HUES48 (cell line): Measurements from ENCODE around the gene LMTK3.
"Not testable (repeated sequence)": the region's sequence is repeated elsewhere in the genome, so short reads cannot be mapped to it uniquely, and the experiment has no call there.

ENCODE experiments used
- H3K27ac ChIP-seq: one replicate; pipeline ENCODE4 v1.7.0; 2013; ENCODE audit warnings: low read depth, low read length, inconsistent platforms
- H3K27me3 ChIP-seq: 2 replicates; pipeline ENCODE4 v1.6.1; 2013; ENCODE audit warnings: mild to moderate bottlenecking, low read length; ENCODE audit not compliant: control insufficient read depth, insufficient read depth
- H3K36me3 ChIP-seq: 2 replicates; pipeline ENCODE4 v1.6.1; 2013; ENCODE audit warnings: low read length; ENCODE audit not compliant: control insufficient read depth, insufficient read depth
- H3K4me1 ChIP-seq: 2 replicates; pipeline ENCODE4 v1.6.1; 2013; ENCODE audit warnings: mild to moderate bottlenecking, low read length; ENCODE audit not compliant: control insufficient read depth, insufficient read depth
- H3K4me3 ChIP-seq: 2 replicates; pipeline ENCODE4 v1.5.1; 2013; ENCODE audit warnings: mild to moderate bottlenecking, low read depth, low read length
- H3K9ac ChIP-seq: 2 replicates; pipeline ENCODE4 v1.6.1; 2013; ENCODE audit warnings: mild to moderate bottlenecking, low read depth, low read length, moderate library complexity
- H3K9me3 ChIP-seq: 2 replicates; pipeline ENCODE4 v1.6.1; 2013; ENCODE audit warnings: low read length; ENCODE audit not compliant: control insufficient read depth, insufficient read depth

The LMTK3 gene

DNA sequence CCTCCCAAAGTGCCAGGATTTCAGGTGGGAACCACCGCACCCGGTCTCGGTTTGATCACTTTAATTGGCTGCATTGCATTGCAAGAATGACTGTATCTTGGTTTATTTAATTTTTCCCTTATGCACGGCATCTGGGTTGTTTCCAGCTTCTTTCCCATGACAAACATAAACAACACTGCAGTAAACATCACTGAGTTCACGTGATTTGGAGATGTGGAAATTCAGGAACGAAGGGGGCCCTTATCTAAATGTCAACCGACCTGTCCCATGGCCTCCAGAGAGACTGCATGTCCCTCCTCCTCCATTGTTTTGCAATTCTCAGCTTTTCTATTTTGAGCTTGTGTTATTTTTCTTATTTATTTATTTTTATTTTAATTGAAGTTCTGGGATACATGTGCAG, 25.9 kb upstream of the LMTK3 start:
- Histone ChIP-seq H3K9ac (no peak overlapping the region), H3K36me3 (no peaks in the 10 kb centered on the region), H3K9me3 (no peaks in the 10 kb centered on the region), H3K4me1 (no peaks in the 10 kb centered on the region), H3K27ac (no peak overlapping the region), H3K27me3 (no peaks in the 10 kb centered on the region), H3K4me3 (no peak overlapping the region)

DNA sequence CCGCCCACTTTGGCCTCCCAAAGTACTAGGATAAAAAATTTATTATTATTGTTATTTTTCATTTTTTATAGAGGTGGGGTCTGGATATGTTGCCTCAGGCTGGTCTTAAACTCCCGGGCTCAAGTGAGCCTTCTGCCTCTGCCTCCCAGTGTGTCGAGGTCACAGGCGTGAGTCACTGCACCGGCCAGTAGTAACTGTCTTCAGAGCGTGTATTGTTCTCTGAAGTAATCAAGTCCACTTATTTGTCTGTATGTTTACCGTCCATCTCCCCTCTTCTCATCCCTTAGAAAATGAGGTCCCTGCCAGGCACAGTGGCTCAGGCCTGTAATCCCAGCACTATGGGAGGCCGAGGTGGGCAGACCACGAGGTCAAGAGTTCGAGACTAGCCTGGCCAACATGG, 22.1 kb upstream of the LMTK3 start:
- Histone ChIP-seq H3K4me3 (no peak overlapping the region), H3K36me3 (no peaks in the 10 kb centered on the region), H3K9me3 (no peaks in the 10 kb centered on the region), H3K4me1 (no peaks in the 10 kb centered on the region), H3K9ac (no peak overlapping the region), H3K27me3 (no peaks in the 10 kb centered on the region), H3K27ac (no peak overlapping the region)

DNA sequence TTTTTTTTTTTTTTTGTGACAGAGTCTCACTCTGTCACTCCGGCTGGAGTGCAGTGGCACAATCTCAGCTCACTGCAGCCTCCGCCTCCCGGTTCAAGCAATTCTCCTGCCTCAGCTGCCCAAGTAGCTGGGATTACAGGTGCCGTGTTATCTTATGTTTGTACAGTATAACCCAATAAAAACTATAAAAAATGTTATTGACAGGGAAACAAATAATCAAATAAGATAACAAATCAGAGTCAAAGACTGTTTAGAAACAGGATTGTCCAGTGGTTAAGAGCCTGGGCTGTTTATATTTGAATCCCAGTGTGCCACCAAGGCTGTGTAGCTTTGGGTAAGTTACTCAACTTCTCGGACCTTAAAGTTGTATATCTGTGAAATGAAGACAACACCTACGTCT, 19.1 kb upstream of the LMTK3 start:
- no peaks in the 10 kb centered on the region for H3K4me1 ChIP-seq
- H3K9me3 ChIP-seq = peaks cover 12% of the 10 kb centered on the region; the same call in 1 of the 2 replicates
- no peak overlapping the region for H3K4me3 ChIP-seq
- H3K9ac ChIP-seq = no peak overlapping the region
- H3K27ac ChIP-seq = no peak overlapping the region
- no peaks in the 10 kb centered on the region for H3K36me3 ChIP-seq
- H3K27me3 ChIP-seq = no peaks in the 10 kb centered on the region

DNA sequence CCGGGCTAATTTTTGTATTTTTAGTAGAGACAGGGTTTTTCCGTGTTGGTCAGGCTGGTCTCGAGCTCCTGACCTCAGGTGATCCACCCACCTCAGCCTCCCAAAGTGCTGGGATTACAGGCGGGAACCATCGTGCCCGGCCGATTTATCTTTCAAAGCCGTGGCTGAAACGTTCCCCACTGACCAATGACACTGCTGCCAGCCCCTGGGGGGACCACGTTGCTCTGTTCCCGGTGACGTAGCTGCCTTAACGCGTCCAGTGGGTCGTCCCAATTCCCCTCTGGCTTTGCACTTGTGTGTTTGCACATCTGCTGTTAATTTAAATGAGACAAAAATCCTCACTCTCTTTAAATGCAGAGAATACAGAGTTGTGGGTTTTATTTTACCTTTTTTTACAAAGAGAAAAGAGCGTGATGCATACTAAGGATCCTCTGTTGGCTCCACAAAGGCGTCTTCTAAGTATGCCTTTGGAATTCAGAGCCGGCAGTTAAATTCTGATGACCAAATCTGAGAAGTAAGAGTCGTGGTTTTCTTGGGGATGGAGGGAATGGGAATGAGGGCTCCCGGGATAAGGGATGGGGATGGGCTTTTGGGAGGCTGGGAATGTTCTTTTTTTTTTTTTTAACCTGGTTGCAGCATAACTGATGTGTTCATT, 18.6 kb upstream of the LMTK3 start:
- no peak overlapping the region for H3K27ac ChIP-seq
- no peak overlapping the region for H3K9ac ChIP-seq
- H3K9me3 ChIP-seq = peaks cover 12% of the 10 kb centered on the region; the same call in 1 of the 2 replicates
- H3K4me3 ChIP-seq = no peak overlapping the region
- H3K36me3 ChIP-seq = no peaks in the 10 kb centered on the region
- H3K4me1 ChIP-seq = no peaks in the 10 kb centered on the region
- no peaks in the 10 kb centered on the region for H3K27me3 ChIP-seq

DNA sequence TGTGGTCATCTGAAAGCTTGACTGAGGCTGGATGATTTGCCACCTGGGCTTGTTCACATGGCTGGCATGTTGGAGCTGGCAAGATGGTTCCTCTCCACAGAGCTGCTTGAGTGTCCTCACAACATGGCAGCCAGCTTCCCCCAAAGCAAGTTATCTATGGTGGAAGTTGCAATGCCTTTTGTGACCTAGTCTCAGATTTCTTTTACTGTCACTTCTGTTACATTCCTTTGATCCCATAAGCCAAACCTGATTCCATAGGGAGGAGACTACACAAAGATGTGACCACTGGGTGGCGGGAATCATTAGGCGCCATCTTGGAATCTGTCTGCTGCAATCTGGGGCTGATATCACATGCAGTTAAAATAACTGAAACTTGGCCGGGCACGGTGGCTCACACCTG, 17.5 kb upstream of the LMTK3 start:
- Histone ChIP-seq H3K27ac (no peak overlapping the region), H3K36me3 (no peaks in the 10 kb centered on the region), H3K9ac (no peak overlapping the region), H3K4me3 (no peak overlapping the region), H3K27me3 (no peaks in the 10 kb centered on the region), H3K4me1 (no peaks in the 10 kb centered on the region), H3K9me3 (peaks cover 12% of the 10 kb centered on the region; the same call in 1 of the 2 replicates)

DNA sequence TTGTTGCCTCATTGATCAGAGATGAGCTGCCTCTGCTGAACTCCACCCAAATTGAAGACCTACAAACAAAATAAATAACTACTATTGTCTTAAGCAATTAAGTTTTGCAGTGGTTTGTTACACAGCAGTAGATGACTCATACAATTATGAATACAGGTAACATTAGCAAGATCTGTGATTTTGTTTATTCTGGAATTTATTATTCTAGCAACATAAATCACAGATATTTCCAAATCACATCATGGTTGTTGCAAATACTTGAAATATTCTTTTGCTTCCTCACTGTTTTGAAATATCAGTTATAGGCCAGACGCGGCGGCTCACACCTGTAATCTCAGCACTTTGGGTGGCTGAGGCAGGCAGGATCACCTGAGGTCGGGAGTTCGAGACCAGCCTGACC, 13.1 kb upstream of the LMTK3 start:
- Histone ChIP-seq H3K36me3 (no peaks in the 10 kb centered on the region), H3K27me3 (no peaks in the 10 kb centered on the region)

DNA sequence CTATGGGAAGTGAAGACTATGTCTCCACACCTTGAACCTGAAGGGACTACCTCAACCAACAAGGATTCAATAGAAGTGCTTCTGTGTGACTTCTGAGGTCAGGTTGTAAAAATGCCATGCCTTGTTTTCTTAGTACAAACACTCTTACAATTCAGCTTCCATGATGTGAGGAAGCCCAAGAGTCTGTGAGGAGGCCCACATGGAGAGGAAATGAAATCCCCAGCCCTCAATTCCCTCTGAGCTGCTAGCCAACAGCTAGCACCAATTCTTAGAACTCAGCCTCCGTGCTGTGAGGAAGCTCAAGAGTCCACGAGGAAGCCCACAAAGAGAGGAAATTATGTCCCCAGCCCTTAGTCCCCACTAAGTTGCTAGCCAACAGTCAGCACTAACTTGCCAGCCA, 12.6 kb upstream of the LMTK3 start:
- Histone ChIP-seq H3K4me3 (no peak overlapping the region), H3K27me3 (no peaks in the 10 kb centered on the region), H3K9me3 (peaks cover 12% of the 10 kb centered on the region; the same call in 1 of the 2 replicates), H3K9ac (no peak overlapping the region), H3K36me3 (no peaks in the 10 kb centered on the region), H3K4me1 (no peaks in the 10 kb centered on the region), H3K27ac (no peak overlapping the region)

More for the DNA sequence above, 13.1 kb upstream of the LMTK3 start:
- peaks cover 12% of the 10 kb centered on the region; the same call in 1 of the 2 replicates for H3K9me3 ChIP-seq
- H3K4me1 ChIP-seq = no peaks in the 10 kb centered on the region
- no peak overlapping the region for H3K9ac ChIP-seq
- no peak overlapping the region for H3K4me3 ChIP-seq
- no peak overlapping the region for H3K27ac ChIP-seq

DNA sequence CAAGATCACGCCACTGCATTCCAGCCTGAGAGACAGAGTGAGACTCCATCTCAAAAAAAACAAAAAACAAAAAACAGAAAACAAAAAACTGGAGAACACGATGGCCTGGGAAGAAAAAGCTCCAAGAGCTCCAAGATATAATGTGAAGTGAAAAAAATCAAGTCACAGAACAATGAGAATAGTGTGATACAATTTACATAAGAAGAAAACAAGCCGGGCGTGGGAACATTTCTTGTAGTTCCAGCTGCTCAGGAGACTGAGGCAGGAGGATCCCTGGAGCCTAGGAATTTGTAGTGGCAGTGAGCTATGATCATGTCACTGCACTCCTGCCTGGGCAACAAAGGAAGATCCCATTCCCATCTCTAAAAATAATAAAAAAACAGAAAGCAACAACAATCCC, 8.5 kb upstream of the LMTK3 start:
- Histone ChIP-seq H3K9me3 (no peaks in the 10 kb centered on the region), H3K27me3 (no peaks in the 10 kb centered on the region), H3K27ac (no peak overlapping the region), H3K36me3 (no peaks in the 10 kb centered on the region), H3K9ac (no peak overlapping the region), H3K4me1 (no peaks in the 10 kb centered on the region), H3K4me3 (no peak overlapping the region)

DNA sequence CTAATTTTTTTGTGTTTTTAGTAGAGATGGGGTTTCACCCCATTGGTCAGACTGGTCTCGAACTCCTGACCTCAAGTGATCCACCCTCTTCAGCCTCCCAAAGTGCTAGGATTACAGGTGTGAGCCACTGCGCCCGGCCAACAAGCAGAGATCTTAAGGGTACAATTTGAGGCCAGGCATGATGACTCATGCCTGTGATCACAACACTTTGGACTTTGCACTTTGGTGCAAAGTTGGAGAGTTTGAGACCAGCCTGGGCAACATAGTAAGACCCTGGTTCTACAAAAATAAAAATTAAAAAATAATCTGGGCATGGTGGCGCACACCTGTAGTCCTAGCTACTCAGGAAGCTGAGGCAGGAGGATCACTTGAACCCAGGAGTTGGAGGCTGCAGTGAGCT, 7.8 kb upstream of the LMTK3 start:
- not testable (repeated sequence) for H3K36me3 ChIP-seq, H3K27me3 ChIP-seq, H3K9ac ChIP-seq, H3K9me3 ChIP-seq, H3K27ac ChIP-seq, H3K4me3 ChIP-seq, H3K4me1 ChIP-seq

DNA sequence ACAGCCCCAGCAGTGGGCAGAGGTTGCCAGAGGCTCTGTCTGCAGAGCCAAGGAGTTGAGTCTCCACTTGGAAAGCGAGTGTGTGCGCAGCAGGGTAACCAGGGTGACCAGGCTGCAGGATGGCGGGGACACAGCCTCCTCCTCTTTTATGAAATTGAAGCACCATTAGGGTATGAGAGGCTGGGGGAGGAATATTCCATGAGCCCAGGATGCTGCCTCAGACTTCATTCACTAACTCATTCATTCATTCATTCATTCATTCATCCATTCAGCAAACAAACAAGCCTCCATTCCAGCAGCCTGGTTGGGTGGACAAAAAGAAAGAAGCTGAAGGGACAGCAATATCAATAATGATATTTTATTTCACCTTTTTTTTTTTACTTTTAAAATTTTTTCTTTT, 6.6 kb upstream of the LMTK3 start:
- no peak overlapping the region for H3K27ac ChIP-seq
- H3K27me3 ChIP-seq = peaks cover 1% of the 10 kb centered on the region
- no peaks in the 10 kb centered on the region for H3K9me3 ChIP-seq
- no peak overlapping the region for H3K9ac ChIP-seq
- peaks cover 4% of the 10 kb centered on the region; the same call in 1 of the 2 replicates for H3K4me1 ChIP-seq
- no peak overlapping the region for H3K4me3 ChIP-seq
- H3K36me3 ChIP-seq = no peaks in the 10 kb centered on the region

DNA sequence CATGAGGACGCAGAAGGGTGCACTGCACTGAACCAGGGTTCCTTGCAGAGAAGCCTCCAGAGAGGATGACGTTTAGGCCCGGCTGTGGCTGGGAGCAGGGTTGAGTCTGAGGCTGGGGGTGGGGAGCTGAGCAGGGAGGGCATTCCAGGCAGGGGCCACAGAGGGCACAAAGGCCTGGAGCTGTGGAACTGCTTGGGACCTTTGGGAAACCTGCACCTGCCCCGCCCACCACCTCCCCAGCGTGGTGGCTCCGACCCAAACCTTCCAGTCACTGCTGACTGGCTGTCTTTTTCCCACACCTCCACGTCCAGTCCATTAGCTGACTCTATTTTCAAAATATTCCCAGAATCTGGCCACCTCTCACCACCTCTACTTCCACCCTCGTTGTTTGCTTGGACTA, 4.9 kb upstream of the LMTK3 start:
- H3K27ac ChIP-seq = no peak overlapping the region

More for the DNA sequence above, 4.9 kb upstream of the LMTK3 start:
- no peaks in the 10 kb centered on the region for H3K9me3 ChIP-seq
- H3K4me3 ChIP-seq = no peak overlapping the region
- no peak overlapping the region for H3K9ac ChIP-seq
- H3K36me3 ChIP-seq = no peaks in the 10 kb centered on the region
- peaks cover 15% of the 10 kb centered on the region for H3K27me3 ChIP-seq
- H3K4me1 ChIP-seq = peaks cover 4% of the 10 kb centered on the region; the same call in 1 of the 2 replicates
